GM19025 (cell line): Measurements from ENCODE around the gene IL13.
"Not testable (repeated sequence)": the region's sequence is repeated elsewhere in the genome, so short reads cannot be mapped to it uniquely, and the experiment has no call there.

Experiments used
- ATAC-seq: cut with Tn5 transposase; IDR thresholded peaks from one replicate; pipeline ENCODE4 v1.9.1; 2021; ENCODE audit warnings: mild to moderate bottlenecking, low read depth, moderate library complexity; ENCODE audit not compliant: unreplicated experiment

The IL13 gene

GRCh38 chr5:132687995-132688394 lies 30.0 kb downstream of the IL13 start:
- no peak for ATAC-seq

DNA sequence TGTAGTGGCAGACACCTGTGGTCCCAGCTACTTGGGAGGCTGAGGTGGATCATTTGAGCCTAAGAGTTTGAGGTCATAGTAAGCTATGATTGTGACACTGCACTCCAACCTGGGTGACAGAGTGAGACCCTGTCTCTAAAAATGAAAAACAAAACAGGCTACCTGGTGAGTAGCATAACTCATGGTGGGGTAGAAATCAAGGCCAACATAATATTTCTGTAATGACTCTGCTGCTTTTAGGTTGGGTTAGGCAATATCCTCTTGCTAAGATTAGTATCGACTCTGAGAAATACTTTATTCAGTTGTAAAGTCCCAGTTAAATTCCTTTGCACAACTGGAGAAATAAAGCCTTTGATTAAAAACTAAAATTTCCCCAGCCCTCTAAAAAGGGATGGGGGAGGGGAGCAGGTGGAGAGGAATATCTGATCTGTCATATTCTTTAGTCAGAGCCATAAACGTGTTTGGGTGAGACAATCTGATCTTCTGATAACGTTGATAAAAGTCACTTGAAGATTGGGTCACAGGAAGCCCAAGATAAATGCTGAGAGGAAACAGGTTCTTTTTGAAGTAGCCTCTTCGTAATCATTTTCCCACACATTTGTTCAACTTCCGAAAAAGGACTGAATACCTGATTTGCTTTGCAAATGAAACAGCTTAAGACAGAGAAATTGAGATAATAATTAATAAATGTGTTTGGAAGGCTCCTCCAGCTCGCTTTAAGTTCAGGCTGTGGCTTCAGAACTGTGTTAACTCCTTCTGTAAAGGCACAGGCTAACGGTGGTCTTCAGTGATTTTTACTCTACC lies 30.8 kb downstream of the IL13 start:
- no peak for ATAC-seq

DNA sequence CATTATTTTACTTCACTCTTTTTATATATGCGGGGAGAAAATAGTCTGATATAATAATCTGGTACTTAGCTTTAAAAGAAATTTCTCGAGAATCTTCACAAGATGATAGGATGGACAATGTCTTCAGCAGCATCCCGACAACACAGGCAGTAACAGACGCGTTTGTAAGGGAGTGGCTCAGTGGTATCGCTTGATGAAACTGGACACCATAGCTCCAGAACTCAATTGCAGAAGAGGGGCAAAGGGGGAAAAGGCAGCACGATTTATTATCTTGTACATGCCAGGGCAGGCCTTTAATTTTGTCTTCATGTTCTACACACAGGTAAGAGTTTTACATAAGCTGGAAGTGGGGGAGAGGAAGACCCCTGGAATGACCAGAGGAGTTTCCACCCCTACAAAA lies 31.5 kb downstream of the IL13 start:
- ATAC-seq: no peak

- ATAC-seq: no peak
These were observed 32.2 kb downstream of the IL13 start for GRCh38 chr5:132690156-132690555.

DNA sequence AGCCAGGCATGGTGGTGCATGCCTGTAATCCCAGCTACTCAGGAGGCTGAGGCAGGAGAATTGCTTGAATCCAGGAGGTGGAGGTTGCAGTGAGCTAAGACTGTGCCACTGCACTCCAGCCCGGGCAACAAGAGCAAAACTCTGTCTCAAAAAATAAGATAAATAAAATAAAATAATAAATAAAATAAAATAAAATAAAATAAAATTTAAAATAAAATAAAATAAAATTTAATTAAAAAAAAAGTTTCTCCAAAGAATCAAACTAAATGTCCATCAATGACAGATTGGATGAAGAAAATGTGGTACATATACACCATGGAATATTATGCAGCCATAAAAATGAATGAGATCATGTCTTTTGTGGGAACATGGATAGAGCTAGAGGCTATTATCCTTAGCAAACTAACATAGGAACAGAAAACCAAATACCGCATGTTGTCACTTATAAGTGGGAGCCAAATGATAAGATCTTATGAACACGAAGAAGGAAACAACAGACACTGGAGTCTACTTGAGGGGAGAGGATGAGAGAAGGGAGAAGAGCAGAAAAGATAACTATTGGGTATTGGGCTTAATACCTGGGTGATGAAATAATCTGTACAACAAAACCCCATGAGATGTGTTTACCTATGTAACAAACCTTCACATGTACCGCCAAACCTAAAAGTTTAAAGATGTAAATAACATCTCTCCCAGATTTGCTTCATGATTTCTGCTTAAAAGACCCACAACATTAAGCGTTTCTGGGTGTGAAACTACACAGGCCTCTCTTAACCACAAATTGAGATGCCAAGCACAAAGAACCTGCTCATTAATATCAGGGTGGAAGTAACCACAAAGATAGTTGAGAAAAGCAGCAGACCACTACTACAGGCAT lies 34.0 kb downstream of the IL13 start:
- not testable (repeated sequence) for ATAC-seq

DNA sequence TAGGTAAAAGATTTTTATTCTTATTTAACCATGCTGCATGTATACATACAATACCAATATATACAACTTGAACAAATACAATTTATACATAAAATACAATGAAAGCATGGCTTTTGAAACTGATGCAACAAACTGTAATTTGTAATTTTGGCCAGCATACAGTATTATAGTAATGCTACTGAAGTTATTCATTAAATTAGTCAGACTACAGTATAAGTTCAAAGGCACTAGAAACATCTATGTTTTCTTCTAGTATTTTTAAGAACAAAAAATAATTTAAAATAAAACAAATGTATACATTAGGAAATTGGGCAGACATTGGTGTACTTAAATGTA lies 34.6 kb downstream of the IL13 start:
- no peak for ATAC-seq

DNA sequence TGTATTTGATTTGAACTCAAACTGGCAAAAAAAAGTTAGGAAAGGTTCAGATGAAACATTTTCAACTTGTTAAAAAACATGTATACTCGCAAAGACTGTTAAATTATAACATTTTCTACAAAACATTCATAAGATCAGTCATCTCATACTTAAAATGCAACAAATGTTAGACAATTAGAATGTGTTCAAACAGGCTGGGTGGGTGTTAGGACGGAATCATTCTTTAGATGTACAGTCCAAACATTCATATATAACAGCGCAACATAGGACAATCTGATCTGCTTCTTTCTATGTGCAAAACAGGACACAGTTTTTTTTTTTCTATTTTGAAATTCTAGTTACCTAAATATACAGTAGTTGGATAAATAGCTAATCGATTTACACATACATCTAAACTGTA lies 38.0 kb downstream of the IL13 start:
- no peak for ATAC-seq

GRCh38 chr5:132704875-132705274 lies 46.9 kb downstream of the IL13 start:
- ATAC-seq: no peak

- no peak for ATAC-seq
These were observed 50.7 kb downstream of the IL13 start for GRCh38 chr5:132708645-132709044.
